K562 (cell line): ENCODE results near the gene UBE2L3. TPM values are rescaled to one million over a fixed set of nuclear protein-coding genes. Genes with fewer than 3 reads are reported as not detected.

Experiments used
- ARHGAP35 ChIP-seq: fragments of 450-650 bp; IDR thresholded peaks from 2 replicates; pipeline ENCODE4 v1.6.1; 2018; ENCODE audit not compliant: partially characterized antibody
- ATF7 ChIP-seq: fragments of 450-650 bp; IDR thresholded peaks from 2 replicates; pipeline ENCODE4 v1.7.1; 2014; ENCODE audit warnings: mild to moderate bottlenecking, moderate library complexity
- BHLHE40 ChIP-seq: IDR thresholded peaks from 2 replicates; pipeline ENCODE4 v1.6.1; 2011; ENCODE audit warnings: low read length, improper control_type of control experiment
- CTCF ChIP-seq, 3 experiments: IDR thresholded peaks in 2 of 3; conservative IDR thresholded peaks in 1 of 3; 2 replicates each; pipeline ENCODE4 v1.5.1; 2011 to 2012; ENCODE audit warnings: low read length in 3 of 3, mild to moderate bottlenecking in 3 of 3, control low read depth in 2 of 3, improper control_type of control experiment in 1 of 3, inconsistent platforms in 1 of 3, low read depth in 1 of 3, mixed read lengths in 1 of 3, moderate library complexity in 1 of 3; ENCODE audit not compliant: insufficient read depth in 2 of 3
- E2F4 ChIP-seq: sonication (generic); formaldehyde crosslinking; IDR thresholded peaks from 2 replicates; pipeline ENCODE4 v1.8.0; 2022; ENCODE audit warnings: mild to moderate bottlenecking, low read depth, missing genetic modification reagents
- EP300 ChIP-seq: IDR thresholded peaks from 2 replicates; pipeline ENCODE4 v1.6.1; 2012; ENCODE audit warnings: low read length, improper control_type of control experiment
- ILK ChIP-seq: fragments of 450-650 bp; IDR thresholded peaks from 2 replicates; pipeline ENCODE4 v1.6.1; 2016; ENCODE audit warnings: missing genetic modification characterization, low read depth, mild to moderate bottlenecking, missing compliant biosample characterization, moderate library complexity, borderline replicate concordance
- JUNB ChIP-seq: fragments of 450-650 bp; formaldehyde crosslinking; conservative IDR thresholded peaks from 2 replicates; pipeline ENCODE4 v1.4.0; 2020; ENCODE audit warnings: mild to moderate bottlenecking
- MLX ChIP-seq, 2 experiments: fragments of 450-650 bp in 1 of 2; sonication (generic) in 1 of 2; formaldehyde crosslinking; conservative IDR thresholded peaks; 2 replicates each; pipeline versions ENCODE4 v1.4.0 to v1.8.1; 2020 to 2022; ENCODE audit warnings: mild to moderate bottlenecking in 1 of 2, missing genetic modification reagents in 1 of 2
- NCOA6 ChIP-seq: fragments of 450-650 bp; IDR thresholded peaks from 2 replicates; pipeline ENCODE4 v1.6.1; 2017; ENCODE audit warnings: mild to moderate bottlenecking
- NFATC3 ChIP-seq: fragments of 450-650 bp; IDR thresholded peaks from 2 replicates; pipeline ENCODE4 v1.6.1; 2017; ENCODE audit warnings: mild to moderate bottlenecking
- NFE2L1 ChIP-seq: fragments of 450-650 bp; IDR thresholded peaks from 2 replicates; pipeline ENCODE4 v1.6.1; 2016; ENCODE audit warnings: missing genetic modification characterization, low read depth, mild to moderate bottlenecking, missing compliant biosample characterization, moderate library complexity, borderline replicate concordance
- PHB2 ChIP-seq: fragments of 450-650 bp; IDR thresholded peaks from 2 replicates; pipeline ENCODE4 v1.6.1; 2017; ENCODE audit warnings: low read depth
- PRMT5 ChIP-seq: sonication (generic); formaldehyde crosslinking; IDR thresholded peaks from 2 replicates; pipeline ENCODE4 v1.5.0; 2020; ENCODE audit warnings: missing genetic modification reagents
- SRSF7 ChIP-seq: fragments of 200-400 bp; formaldehyde crosslinking; optimal IDR thresholded peaks from 2 replicates; pipeline ENCODE3; 2017; ENCODE audit warnings: mild to moderate bottlenecking, low read depth, low read length
- TBP ChIP-seq: optimal IDR thresholded peaks from 2 replicates; pipeline ENCODE3; 2011; ENCODE audit warnings: low read depth, low read length, improper control_type of control experiment
- TSHZ1 ChIP-seq: fragments of 250-450 bp; sonication (Bioruptor Pico); IDR thresholded peaks from 2 replicates; pipeline ENCODE4 v1.4.0; 2020; ENCODE audit warnings: mild to moderate bottlenecking, moderate library complexity
- U2AF2 ChIP-seq: fragments of 200-400 bp; formaldehyde crosslinking; optimal IDR thresholded peaks from 2 replicates; pipeline ENCODE3; 2017; ENCODE audit warnings: low read depth, mild to moderate bottlenecking, low read length
- ZNF277 ChIP-seq: fragments of 250-450 bp; sonication (Bioruptor Pico); IDR thresholded peaks from 2 replicates; pipeline ENCODE4 v1.8.0; 2022; ENCODE audit warnings: inconsistent platforms, mild to moderate bottlenecking, moderate library complexity, borderline replicate concordance
- ZNF699 ChIP-seq: fragments of 250-450 bp; sonication (Bioruptor Pico); IDR thresholded peaks from 2 replicates; pipeline ENCODE4 v1.8.0; 2021; ENCODE audit warnings: mild to moderate bottlenecking, moderate library complexity; ENCODE audit not compliant: insufficient replicate concordance
- ZNF764 ChIP-seq: fragments of 250-450 bp; sonication (Bioruptor Pico); IDR thresholded peaks from 2 replicates; pipeline ENCODE4 v1.4.0; 2020; ENCODE audit warnings: low read depth, mild to moderate bottlenecking, moderate library complexity
- polyA plus RNA-seq, 8 experiments: library from polyadenylated mRNA; depleted of rRNA in 4 of 8; stranded (reverse) in 5 of 8; unstranded in 3 of 8; fragments of >200 nt; fragmentation: Nextera tagmentation in 2 of 8; fragmentation: Illumina TruSeq in 1 of 8; extraction: Ambion mirVana in 2 of 8; extraction: Trizol in 1 of 8; gene quantifications; 2 replicates each; pipeline versions ENCODE4 v1.2.1 to v1.2.3, GENCODE V29; 2011 to 2014; ENCODE audit warnings: inconsistent platforms in 1 of 8, missing spikeins in 1 of 8
- total RNA-seq, 7 experiments: library from RNA; depleted of rRNA in 6 of 7; stranded (reverse); fragments of >200 nt in 6 of 7; fragmentation: Illumina TruSeq in 2 of 7; extraction: Trizol in 2 of 7; gene quantifications; 2 replicates each; pipeline versions ENCODE4 v1.2.1 to v1.2.3, GENCODE V29; 2011 to 2021; ENCODE audit warnings: low replicate concordance in 1 of 7

Gene UBE2L3
- total and polyA plus RNA-seq, 9 of the 15 experiments (the other 6 are each of a cell fraction or from before 2014, with no cell fraction given) = 215 to 625 (median 285) TPM

GRCh38 chr22:21651521-21652009 is 84.1 kb downstream of the UBE2L3 start (continued):
- TF ChIP-seq MLX (CRISPR knock-in tag; conservative IDR thresholded peaks at IDR 0.05) = peak in 1 of 2 experiments; percentile 92; a peak in 1 of 4 replicates
- TF ChIP-seq NFATC3 = no peak
- no peak for TF ChIP-seq ATF7
- TF ChIP-seq NCOA6 = no peak
- no peak for TF ChIP-seq ZNF699
- TF ChIP-seq TSHZ1 = no peak
- no peak for TF ChIP-seq ZNF277 (CRISPR knock-in tag)
- no peak for TF ChIP-seq TBP
- TF ChIP-seq CTCF (IDR thresholded peaks at IDR 0.05 in 2 of 3, conservative IDR thresholded peaks at IDR 0.05 in 1 of 3; ENCODE audit: insufficient read depth in 2 of 3, low read depth in 1 of 3, low read length in 3 of 3) = peak in 1 of 3 experiments; percentile 14; a peak in 2 of 6 replicates
- no peak for TF ChIP-seq SRSF7
- no peak for TF ChIP-seq ILK (tag)
- TF ChIP-seq BHLHE40 = no peak
- TF ChIP-seq U2AF2 = no peak
- no peak for TF ChIP-seq ZNF764 (CRISPR knock-in tag)
- TF ChIP-seq ARHGAP35 = no peak
- no peak for TF ChIP-seq NFE2L1 (tag)
- peak; percentile 33; the same call in 1 of the 2 replicates for TF ChIP-seq EP300
- no peak for TF ChIP-seq PHB2
- TF ChIP-seq JUNB (CRISPR knock-in tag) = no peak
- no peak for TF ChIP-seq E2F4 (CRISPR knock-in tag)
- no peak for TF ChIP-seq PRMT5 (CRISPR knock-in tag)
